Neuronal stem cell (in vitro differentiated cells): ENCODE results near the gene MXD4. TPM values are rescaled to one million over a fixed set of nuclear protein-coding genes. Genes with fewer than 3 reads are reported as not detected.
"Not testable (repeated sequence)": the region's sequence is repeated elsewhere in the genome, so short reads cannot be mapped to it uniquely, and the experiment has no call there.

Source experiments
- DNase-seq: peaks from one replicate; pipeline ENCODE4 v3.0.0-alpha.2; 2013; ENCODE audit warnings: low spot score
- H2AFZ ChIP-seq: one replicate; pipeline ENCODE4 v1.6.1; 2013; ENCODE audit warnings: mild to moderate bottlenecking, low read length, inconsistent platforms
- H2AK5ac ChIP-seq: 2 replicates; pipeline ENCODE4 v1.6.1; 2013; ENCODE audit warnings: low read depth, mild to moderate bottlenecking, inconsistent platforms, low read length, moderate library complexity, mixed read lengths
- H2BK120ac ChIP-seq: 2 replicates; pipeline ENCODE4 v1.6.1; 2013; ENCODE audit warnings: low read depth, mild to moderate bottlenecking, inconsistent platforms, low read length, moderate library complexity, mixed read lengths
- H2BK12ac ChIP-seq: one replicate; pipeline ENCODE4 v1.6.1; 2013; ENCODE audit warnings: low read length, inconsistent platforms
- H2BK15ac ChIP-seq: 2 replicates; pipeline ENCODE4 v1.6.1; 2013; ENCODE audit warnings: mild to moderate bottlenecking, low read length, inconsistent platforms, mixed read lengths
- H2BK5ac ChIP-seq: one replicate; pipeline ENCODE4 v1.6.1; 2013; ENCODE audit warnings: inconsistent platforms, mild to moderate bottlenecking, low read length, moderate library complexity
- H3K14ac ChIP-seq: one replicate; pipeline ENCODE4 v1.6.1; 2013; ENCODE audit warnings: low read length, inconsistent platforms
- H3K18ac ChIP-seq: 2 replicates; pipeline ENCODE4 v1.6.1; 2013; ENCODE audit warnings: low read length, inconsistent platforms
- H3K23ac ChIP-seq: 2 replicates; pipeline ENCODE4 v1.6.1; 2013; ENCODE audit warnings: low read depth, mild to moderate bottlenecking, mixed read lengths, low read length, inconsistent platforms; ENCODE audit not compliant: poor library complexity
- H3K27ac ChIP-seq: replicated peaks from 3 replicates; pipeline ENCODE4 v1.5.1; 2013; ENCODE audit warnings: low read length, inconsistent platforms
- H3K27me3 ChIP-seq, 3 experiments: 2 replicates each; pipeline ENCODE4 v1.6.1; 2013; ENCODE audit warnings: low read length in 3 of 3, mild to moderate bottlenecking in 2 of 3, inconsistent platforms in 1 of 3, low read depth in 1 of 3, mixed read lengths in 1 of 3, moderate library complexity in 1 of 3; ENCODE audit not compliant: control insufficient read depth in 3 of 3, insufficient read depth in 3 of 3
- H3K36me3 ChIP-seq, 2 donors: replicated peaks in 1 of 2; 2 replicates each; pipeline ENCODE4 v1.6.1; 2013; ENCODE audit warnings: low read length in 2 of 2; ENCODE audit not compliant: control insufficient read depth in 2 of 2, insufficient read depth in 2 of 2
- H3K4ac ChIP-seq: 2 replicates; pipeline ENCODE4 v1.6.1; 2013; ENCODE audit warnings: inconsistent platforms, mild to moderate bottlenecking, low read length, moderate library complexity
- H3K4me1 ChIP-seq, 2 donors: 1 replicate in 1 of 2; 2 replicates in 1 of 2; pipeline ENCODE4 v1.6.1; 2013; ENCODE audit warnings: low read length in 2 of 2, low read depth in 1 of 2; ENCODE audit not compliant: control insufficient read depth in 2 of 2, insufficient read depth in 1 of 2
- H3K4me2 ChIP-seq: one replicate; pipeline ENCODE4 v1.6.1; 2013; ENCODE audit warnings: mild to moderate bottlenecking, low read length, inconsistent platforms; ENCODE audit not compliant: insufficient read depth, poor library complexity, severe bottlenecking
- H3K4me3 ChIP-seq, 2 donors: 2 replicates each; pipeline ENCODE4 v1.5.1; 2013; ENCODE audit warnings: low read length in 2 of 2, mild to moderate bottlenecking in 2 of 2, inconsistent platforms in 1 of 2, moderate library complexity in 1 of 2
- H3K79me1 ChIP-seq: one replicate; pipeline ENCODE4 v1.6.1; 2013; ENCODE audit warnings: low read depth, mild to moderate bottlenecking, inconsistent platforms, low read length, moderate library complexity
- H3K9ac ChIP-seq: one replicate; pipeline ENCODE4 v1.6.1; 2013; ENCODE audit warnings: mild to moderate bottlenecking, low read depth, low read length, inconsistent platforms; ENCODE audit not compliant: poor library complexity
- H3K9me3 ChIP-seq, 2 donors: replicated peaks in 1 of 2; 2 replicates each; pipeline versions ENCODE3 to v1.6.1; 2013; ENCODE audit warnings: low read length in 2 of 2, mild to moderate bottlenecking in 2 of 2, inconsistent platforms in 1 of 2, low read depth in 1 of 2, mixed read lengths in 1 of 2, moderate library complexity in 1 of 2; ENCODE audit not compliant: control insufficient read depth in 2 of 2, insufficient read depth in 1 of 2
- H4K8ac ChIP-seq: one replicate; pipeline ENCODE4 v1.6.1; 2013; ENCODE audit warnings: low read depth, mild to moderate bottlenecking, inconsistent platforms, low read length, moderate library complexity
- H4K91ac ChIP-seq: one replicate; pipeline ENCODE4 v1.6.1; 2013; ENCODE audit warnings: low read length, low read depth, mild to moderate bottlenecking, inconsistent platforms; ENCODE audit not compliant: poor library complexity
- WGBS, 2 donors: extraction: QIAGEN DNeasy Blood & Tissue Kit; methylation state at CpG; one replicate each; pipeline ENCODE4 v1.1.7; 2013; ENCODE audit warnings: missing lambda C conversion rate in 2 of 2, mixed read lengths in 1 of 2; ENCODE audit not compliant: insufficient read length in 2 of 2, insufficient replicate concordance in 1 of 2; ENCODE audit errors: extremely low coverage in 2 of 2; 5-methylcytosine and 5-hydroxymethylcytosine counted together
- small RNA-seq: library from polyadenylated mRNA; stranded (forward); fragments of <200 nt; extraction: miRNeasy Mini kit (QIAGEN cat#:217004); gene quantifications from one replicate; pipeline ENCODE3, GENCODE V24; 2013; ENCODE audit not compliant: insufficient read depth

Gene MXD4

DNA sequence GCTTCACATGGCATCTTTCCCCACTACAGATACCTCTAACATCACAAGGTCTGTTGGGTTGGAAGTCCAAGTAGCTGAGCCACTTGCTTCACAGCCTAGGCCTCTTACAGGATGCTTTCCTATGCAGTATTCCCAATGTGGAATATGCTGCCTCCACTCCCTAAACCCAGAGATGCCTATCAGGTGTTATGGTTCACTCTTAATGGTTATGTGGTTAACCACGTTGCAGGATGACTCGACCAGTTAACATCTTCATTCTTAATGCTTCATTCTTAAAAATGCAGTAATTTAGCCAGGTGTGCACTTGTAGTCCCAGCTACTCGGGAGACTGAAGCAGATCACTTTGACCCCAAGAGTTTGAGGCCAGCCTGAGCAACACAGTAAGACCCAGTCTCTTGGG is 44.2 kb downstream of the MXD4 start:
- no peak overlapping the region for H3K4me2 ChIP-seq
- no peaks in the 10 kb centered on the region for H3K9me3 ChIP-seq
- no peak overlapping the region for H3K9ac ChIP-seq
- H3K23ac ChIP-seq, result no peak overlapping the region
- H3K14ac ChIP-seq, result no peak overlapping the region
- no peak overlapping the region for H4K8ac ChIP-seq
- no peak overlapping the region for H2AFZ ChIP-seq
- no peak overlapping the region for H2BK120ac ChIP-seq
- no peak overlapping the region for H2BK5ac ChIP-seq
- WGBS, 2 donors, result no CpG with 5 or more reads among the region's 3 CpGs
- no peak overlapping the region for H3K4me3 ChIP-seq
- DNase-seq, result no peak
- peaks cover 0 to 1% of the 10 kb centered on the region in 2 donors for H3K4me1 ChIP-seq
- no peak overlapping the region for H2BK12ac ChIP-seq
- H2BK15ac ChIP-seq, result no peak overlapping the region
- no peak overlapping the region for H3K18ac ChIP-seq
- no peak overlapping the region for H2AK5ac ChIP-seq
- H3K4ac ChIP-seq, result no peak overlapping the region
- no peaks in the 10 kb centered on the region for H3K36me3 ChIP-seq
- no peak overlapping the region for H3K27ac ChIP-seq
- H3K27me3 ChIP-seq, result no peaks in the 10 kb centered on the region
- no peak overlapping the region for H4K91ac ChIP-seq
- H3K79me1 ChIP-seq, result peaks cover 2% of the 10 kb centered on the region

DNA sequence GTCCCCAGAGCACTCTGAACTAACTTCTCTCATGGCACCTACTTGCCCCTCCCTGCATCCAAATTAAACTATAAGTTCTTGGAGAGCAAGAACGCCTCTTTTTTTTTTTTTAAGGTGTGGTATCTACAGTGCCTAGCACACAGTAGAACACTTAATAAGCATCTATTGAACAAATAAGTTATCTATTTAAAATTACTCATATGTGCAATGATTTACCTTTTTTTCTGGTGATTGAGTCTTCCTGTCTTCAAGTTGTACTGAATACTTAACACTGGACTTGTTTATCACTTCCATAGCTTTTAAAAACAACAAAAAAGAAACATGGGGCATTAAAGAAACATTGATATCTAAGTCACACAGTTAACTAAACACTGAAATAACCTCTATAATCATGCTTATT is 49.1 kb downstream of the MXD4 start:
- Histone ChIP-seq H3K27ac (no peak overlapping the region), H2BK5ac (no peak overlapping the region), H3K36me3 (no peaks in the 10 kb centered on the region), H4K91ac (no peak overlapping the region), H3K18ac (no peak overlapping the region), H2AFZ (no peak overlapping the region), H3K14ac (no peak overlapping the region), H2BK15ac (no peak overlapping the region), H3K4me2 (no peak overlapping the region), H3K4me3 (no peak overlapping the region), H3K23ac (no peak overlapping the region), H3K79me1 (peaks cover 2% of the 10 kb centered on the region), H3K4ac (no peak overlapping the region), H2AK5ac (no peak overlapping the region), H2BK12ac (no peak overlapping the region), H3K27me3 (no peaks in the 10 kb centered on the region), H3K9ac (no peak overlapping the region), H2BK120ac (no peak overlapping the region), H3K9me3 (no peaks in the 10 kb centered on the region), H4K8ac (no peak overlapping the region), H3K4me1 (peaks cover 0 to 1% of the 10 kb centered on the region in 2 donors)
- no peak for DNase-seq
- WGBS, 2 donors, result no CpG with 5 or more reads among the region's 1 CpG

DNA sequence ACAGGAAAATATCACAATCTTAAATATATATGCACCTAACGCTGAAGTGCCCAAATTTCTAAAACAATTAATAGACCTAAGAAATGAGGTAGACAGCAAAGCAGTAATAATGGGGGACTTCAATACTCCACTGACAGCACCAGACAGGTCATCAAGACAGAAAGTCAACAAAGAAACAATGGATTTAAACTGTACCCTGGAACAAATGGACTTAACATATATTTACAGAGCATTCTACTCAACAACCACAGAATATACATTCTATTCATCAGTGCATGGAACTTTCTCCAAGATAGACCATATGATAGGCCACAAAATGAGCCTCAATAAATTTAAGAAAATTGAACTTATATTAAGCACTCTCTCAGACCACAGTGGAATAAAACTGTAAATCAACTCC is 59.1 kb downstream of the MXD4 start:
- not testable (repeated sequence) for H3K14ac ChIP-seq, H3K27me3 ChIP-seq, H3K9ac ChIP-seq, H2BK120ac ChIP-seq, H3K23ac ChIP-seq, H3K4me1 ChIP-seq, H4K8ac ChIP-seq, H3K9me3 ChIP-seq, H2AFZ ChIP-seq, H2BK15ac ChIP-seq, H2AK5ac ChIP-seq, DNase-seq, H3K36me3 ChIP-seq, H3K4me2 ChIP-seq, H2BK12ac ChIP-seq, H3K79me1 ChIP-seq, H3K27ac ChIP-seq, H3K4me3 ChIP-seq, H3K18ac ChIP-seq, H2BK5ac ChIP-seq, H3K4ac ChIP-seq, H4K91ac ChIP-seq
- WGBS, 2 donors, result no CpG with 5 or more reads among the region's 1 CpG

Small RNA genes within 50 kb of the gene (small RNA-seq; reads per million reads assigned to genes)
- gene COX6B1P5, result not detected
